HG02884 (cell line): ENCODE results near the gene RBL2.
"Not testable (repeated sequence)": the region's sequence is repeated elsewhere in the genome, so short reads cannot be mapped to it uniquely, and the experiment has no call there.

Experiments
- ATAC-seq: cut with Tn5 transposase; IDR thresholded peaks from one replicate; pipeline ENCODE4 v1.9.1; 2021; ENCODE audit warnings: mild to moderate bottlenecking, moderate library complexity; ENCODE audit not compliant: unreplicated experiment

The RBL2 gene

GRCh38 chr16:53530741-53531140, 96.5 kb downstream of the RBL2 start:
- ATAC-seq: no peak

DNA sequence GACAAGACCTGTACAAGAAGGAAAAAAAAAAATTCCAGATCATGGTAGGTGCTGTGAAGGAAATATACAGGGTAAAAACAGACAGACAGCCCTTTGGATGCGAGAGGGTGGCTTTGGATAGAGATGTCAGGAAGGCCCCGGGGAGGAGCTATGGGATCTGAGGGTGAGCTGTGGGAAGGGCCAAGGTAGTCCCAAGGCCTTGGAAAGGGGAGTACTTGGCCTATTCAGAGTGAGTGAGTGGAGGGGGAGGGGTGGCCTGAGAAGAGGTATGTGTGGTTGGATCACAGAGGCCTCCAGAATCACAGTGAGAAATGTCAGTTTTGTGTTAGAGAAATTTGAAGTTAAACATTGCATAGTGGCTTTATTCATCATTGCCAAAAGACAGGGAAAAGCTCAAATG, 99.9 kb downstream of the RBL2 start:
- no peak for ATAC-seq

DNA sequence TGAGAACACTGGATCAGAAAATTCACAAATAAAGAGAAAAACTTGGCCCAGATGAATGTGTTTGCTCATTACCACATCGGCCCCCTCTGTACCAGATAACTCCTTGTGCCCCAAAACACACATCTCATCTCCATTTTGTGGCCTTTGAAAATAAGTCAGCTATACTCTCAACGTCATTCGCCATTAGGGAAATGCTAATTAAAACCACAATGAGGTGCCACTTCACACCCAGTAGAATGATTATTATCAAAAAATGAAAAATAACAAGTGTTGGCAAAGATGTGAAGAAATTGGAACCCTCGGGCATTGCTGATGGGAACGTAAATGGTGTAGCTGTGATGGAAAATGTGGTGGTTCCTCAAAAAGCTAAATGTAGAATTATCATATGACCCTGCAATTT, 103.4 kb downstream of the RBL2 start:
- no peak for ATAC-seq

DNA sequence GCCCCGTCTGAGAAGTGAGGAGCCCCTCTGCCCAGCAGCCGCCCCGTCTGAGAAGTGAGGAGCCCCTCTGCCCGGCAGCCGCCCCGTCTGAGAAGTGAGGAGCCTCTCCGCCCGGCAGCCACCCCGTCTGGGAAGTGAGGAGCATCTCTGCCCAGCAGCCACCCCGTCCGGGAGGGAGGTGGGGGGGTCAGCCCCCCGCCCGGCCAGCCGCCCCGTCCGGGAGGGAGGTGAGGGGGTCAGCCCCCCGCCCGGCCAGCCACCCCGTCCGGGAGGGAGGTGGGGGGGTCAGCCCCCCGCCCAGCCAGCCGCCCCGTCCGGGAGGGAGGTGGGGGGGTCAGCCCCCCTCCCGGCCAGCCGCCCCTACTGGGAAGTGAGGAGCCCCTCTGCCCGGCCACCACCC, 105.1 kb downstream of the RBL2 start:
- not testable (repeated sequence) for ATAC-seq

- not testable (repeated sequence) for ATAC-seq
These were observed 105.8 kb downstream of the RBL2 start for GRCh38 chr16:53539759-53540718.
